ENCODE measurements around the gene NPFF.

NPFF gene

DNA sequence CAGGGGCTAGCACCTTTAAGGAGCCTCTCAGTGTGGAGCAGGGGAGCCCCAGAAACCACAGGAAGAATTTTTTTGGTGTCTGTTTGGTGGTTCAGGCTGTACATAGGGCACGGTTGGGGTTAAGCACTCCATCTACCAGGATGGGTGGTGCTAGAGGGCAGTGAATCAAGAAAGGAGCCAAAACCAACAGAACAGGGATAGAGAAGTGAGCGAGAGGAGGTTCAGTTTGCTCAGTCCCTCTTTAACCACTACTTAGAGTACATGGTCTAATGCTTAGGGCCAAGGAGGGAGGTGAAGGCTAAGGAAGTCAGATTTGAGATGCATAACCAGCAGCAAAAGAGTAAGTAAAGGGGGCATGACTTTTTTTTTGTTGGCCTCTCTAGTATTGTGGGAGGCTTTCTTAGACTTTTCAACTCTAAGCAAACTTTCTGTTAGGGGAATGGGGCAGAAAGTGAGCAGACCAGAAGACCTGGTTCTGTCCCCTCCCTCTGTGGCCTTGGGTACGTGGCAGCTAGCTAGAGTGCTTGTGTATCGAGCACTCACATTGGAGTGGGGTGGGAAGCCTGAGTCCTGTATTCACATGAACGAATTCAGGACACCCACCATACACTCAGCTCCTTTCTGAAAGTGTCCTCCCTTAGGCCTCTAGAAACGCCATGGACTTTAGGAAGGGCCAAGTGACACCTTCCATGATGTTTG is 6.6 kb upstream of the NPFF start:
- no peak for DNase-seq (ENCODE audit: low read depth)

DNA sequence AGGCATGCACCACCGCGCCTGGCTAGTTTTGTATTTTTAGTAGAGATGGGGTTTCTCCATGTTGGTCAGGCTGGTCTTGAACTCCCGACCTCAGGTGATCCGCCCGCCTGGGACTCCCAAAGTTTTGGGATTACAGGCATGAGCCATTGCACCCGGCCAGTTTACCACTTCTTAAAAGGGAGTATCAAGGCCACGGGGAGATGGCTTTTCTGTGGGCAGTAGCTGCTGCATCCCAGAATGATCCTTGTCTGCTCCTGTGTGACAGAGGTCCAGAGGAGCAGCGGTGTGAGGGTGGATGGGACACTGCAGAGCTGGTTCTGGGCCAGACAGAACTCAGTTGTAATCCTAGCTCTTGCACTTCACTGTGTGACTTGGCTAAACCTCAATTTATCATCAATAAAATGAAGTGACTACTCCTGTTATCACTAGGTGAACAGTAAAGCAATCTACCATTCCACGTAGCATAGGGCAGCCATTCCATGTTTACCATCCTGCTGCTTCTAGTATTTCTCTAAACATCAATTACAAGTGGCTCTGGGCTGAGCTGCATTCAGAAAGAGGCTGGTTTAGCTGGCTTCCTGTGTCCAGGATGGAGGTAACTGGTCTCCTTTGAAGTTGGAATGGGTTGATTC is 3.0 kb upstream of the NPFF start:
- no peak for DNase-seq (ENCODE audit: low read depth)

DNA sequence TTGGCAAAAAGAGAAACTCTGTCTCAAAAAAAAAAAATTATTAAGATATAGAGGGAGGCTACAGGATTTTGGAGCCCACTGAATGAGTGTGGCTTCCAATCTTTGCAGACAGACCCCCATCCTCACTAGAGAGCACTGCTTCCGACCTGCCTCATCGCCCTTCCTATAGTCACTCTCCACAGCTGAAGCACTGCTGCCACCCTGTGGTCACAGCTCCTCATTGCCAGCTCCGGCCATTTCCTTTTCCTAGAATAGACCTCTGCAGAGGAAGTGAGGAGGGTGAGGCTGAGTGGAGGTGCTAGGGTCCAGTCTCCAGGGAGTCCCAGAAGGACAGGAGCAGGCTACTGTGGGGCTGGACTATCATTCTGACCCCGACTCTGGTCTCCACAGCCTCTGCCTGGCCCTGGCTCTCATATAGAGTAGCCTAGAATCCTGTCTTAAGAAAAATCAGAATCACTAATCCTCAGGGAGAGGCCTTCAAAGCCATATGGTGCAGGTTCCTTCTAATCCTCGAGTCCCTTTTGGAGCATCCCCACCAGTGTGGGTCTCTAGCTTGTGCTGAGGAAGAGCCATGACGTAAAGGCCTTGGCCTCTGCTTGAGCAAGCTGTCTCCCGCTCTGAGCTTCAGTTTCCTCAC is 1.4 kb upstream of the NPFF start:
- DNase-seq (ENCODE audit: low read depth): peak; percentile 55

DNA sequence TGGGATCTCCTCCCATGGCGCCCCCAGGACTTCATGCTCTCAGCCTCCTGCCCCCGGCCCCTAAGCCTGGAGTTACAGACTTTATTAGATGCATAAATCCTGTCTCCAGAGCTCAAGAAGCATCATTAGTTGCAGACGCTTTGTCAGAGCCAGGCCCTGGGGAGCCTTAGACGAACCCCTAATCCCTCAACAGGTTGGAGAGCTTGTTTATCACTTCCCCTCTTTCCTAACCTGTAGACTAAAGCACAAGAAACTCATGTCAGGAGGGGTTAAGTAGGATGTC is 260 bp upstream of the NPFF start:
- no peak for DNase-seq (ENCODE audit: low read depth)

DNA sequence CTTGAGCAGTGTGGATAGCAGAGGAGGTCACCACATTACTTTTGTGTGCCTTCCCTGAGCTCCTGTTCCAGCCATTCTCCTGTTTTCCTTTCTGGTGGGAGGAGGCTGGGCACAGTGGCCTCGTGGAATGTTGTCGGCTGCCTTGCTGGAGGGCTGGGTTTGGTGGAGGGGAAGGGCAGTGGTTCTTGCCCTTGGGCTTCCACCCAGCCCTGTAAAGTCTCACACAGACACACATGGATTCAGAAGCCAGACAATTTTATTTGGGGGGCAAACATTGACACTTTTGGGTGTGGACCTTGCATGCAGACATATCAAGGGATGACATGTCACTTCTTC is 866 bp downstream of the NPFF start:
- DNase-seq (ENCODE audit: low read depth): no peak

DNA sequence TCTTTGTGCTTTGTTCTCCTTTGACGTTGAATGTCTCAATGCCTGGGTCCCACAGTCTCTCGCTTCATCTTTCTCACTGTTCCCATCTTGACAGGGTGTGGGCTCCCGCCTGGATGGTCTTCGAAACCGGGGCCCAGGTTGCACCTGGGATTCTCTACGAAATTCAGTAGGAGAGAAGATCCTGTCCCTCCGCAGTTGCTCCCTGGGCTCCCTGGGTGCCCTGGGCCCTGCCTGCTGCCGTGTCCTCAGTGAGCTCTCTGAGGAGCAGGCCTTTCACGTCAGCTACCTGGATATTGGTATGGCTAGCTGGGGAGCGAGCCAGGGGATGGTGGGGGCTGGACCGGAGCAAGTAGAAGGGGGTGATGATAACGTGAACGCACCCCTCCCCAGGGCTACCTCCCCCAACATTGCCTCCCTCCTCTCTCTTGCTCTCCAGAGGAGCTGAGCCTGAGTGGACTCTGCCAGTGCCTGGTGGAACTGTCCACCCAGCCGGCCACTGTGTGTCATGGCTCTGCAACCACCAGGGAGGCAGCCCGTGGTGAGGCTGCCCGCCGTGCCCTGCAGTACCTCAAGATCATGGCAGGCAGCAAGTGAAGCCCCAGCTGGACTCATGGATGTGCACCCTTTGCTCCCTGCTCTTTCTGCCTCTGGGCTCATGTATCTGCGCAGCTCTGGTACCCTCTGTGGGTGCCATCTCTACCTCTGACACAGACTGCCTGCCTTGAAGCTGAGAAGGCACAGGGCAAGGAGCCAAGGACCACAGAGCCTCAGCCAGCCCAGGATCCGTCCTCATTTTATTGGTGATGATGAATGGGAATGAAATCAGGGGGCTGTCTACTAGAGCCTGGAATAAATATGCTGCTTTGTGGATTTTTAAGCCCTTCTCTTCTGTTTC is 1.5 kb downstream of the NPFF start:
- DNase-seq (ENCODE audit: low read depth): no peak

DNA sequence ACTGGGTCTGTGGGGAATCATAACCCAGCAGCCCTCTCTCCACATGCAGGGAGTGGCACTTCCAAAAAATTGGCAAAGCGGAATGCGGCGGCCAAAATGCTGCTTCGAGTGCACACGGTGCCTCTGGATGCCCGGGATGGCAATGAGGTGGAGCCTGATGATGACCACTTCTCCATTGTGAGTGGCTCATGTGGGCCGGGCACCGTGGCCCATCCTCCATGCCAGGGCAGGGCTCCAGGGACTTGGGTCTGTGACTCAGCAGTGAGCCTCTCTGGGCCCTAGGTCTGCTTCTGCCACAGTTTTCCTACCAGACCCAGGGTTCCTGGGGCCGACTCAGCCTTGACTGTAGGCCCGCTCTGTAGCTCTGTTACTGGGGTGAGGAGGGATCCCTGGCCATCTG is 2.2 kb downstream of the NPFF start:
- no peak for DNase-seq (ENCODE audit: low read depth)

DNA sequence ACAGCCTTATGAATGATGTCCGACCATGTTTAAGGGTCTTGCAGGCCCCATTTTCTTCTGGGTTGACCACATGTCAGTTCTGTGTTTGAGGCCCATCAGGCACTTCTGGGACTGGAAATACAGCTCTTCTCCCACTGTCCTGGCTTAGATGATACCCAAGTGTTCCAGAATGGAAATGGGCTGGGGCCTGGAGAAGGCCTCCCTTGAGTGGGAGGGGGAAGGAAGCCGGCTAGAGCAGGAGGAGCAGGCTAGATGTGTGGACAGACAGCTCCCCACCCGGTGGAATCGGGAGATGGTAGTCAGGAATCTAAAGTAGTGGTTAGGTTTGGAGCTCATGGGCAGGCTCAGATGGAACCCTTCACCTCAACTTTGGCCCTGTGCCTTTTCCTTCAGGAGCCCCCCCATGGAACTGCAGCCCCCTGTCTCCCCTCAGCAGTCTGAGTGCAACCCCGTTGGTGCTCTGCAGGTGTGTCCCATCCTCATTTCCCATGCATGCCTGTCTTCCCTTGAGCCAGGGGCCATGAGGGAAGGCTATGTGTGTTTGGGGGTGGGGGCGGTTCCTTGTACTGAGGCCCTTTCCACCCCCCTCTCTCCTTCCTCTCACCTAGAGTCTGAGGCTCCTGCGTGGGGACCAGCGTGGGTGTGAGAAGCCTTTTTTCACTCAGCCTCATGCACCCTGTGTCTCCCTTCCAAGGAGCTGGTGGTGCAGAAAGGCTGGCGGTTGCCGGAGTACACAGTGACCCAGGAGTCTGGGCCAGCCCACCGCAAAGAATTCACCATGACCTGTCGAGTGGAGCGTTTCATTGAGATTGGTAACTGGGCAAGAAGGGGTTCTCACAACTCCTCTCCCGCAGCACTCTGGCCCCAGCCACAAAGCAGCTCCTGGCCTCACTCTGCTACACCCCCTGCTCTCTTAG is 3.0 kb downstream of the NPFF start:
- no peak for DNase-seq (ENCODE audit: low read depth)

DNA sequence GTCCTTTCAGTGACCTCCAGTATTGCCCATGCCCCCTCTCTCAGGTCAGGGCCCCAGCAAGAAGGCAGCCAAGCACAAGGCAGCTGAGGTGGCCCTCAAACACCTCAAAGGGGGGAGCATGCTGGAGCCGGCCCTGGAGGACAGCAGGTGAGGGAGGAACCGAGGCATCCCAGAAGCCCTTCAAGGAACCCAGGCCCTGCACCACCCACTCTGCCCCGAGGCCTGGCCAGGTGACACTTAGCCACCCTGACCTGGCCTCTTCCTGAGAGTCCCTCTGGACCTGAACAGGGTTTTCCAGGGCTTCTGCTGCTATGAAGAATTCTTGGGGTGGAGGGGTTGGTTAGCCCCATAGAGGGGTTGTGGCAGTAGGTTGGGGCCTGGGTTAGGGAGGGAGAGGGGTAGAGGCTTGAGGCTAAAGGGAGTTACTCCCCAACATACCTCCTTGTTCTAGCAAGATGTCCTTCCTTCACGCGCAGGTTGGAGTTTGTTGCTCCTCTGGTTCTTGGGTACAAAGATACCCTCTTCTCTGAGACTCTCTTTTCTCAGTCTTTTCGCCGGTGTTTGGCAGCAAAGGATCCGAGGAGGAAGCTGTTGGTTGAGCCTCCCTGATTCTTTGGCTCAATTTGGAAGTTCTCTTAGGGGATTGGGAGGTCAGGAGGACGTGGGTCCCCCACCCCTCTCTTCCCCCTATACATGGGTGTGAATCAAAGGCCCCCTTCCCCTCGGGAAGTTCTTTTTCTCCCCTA is 4.1 kb downstream of the NPFF start:
- DNase-seq (ENCODE audit: low read depth): no peak

DNA sequence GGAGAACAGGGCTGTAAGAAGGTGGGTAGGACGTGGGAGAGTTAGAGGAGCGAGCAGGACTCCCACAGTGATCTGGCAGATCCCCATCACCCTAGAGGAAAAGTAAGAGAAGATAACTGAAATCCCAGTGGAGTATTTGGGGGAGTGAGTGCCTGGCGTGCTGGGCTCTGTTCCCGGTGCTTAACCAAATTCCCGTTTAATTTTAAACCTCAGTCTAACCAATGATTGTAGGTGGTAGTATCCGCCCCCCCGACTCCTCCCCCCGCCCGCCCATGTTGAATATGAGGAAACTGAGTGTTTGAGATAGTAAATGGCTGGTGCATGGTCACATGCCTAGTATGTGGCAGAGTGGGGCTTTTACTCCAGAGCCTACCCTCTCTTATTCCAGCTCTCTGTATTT is 5.0 kb downstream of the NPFF start:
- no peak for DNase-seq (ENCODE audit: low read depth)

DNA sequence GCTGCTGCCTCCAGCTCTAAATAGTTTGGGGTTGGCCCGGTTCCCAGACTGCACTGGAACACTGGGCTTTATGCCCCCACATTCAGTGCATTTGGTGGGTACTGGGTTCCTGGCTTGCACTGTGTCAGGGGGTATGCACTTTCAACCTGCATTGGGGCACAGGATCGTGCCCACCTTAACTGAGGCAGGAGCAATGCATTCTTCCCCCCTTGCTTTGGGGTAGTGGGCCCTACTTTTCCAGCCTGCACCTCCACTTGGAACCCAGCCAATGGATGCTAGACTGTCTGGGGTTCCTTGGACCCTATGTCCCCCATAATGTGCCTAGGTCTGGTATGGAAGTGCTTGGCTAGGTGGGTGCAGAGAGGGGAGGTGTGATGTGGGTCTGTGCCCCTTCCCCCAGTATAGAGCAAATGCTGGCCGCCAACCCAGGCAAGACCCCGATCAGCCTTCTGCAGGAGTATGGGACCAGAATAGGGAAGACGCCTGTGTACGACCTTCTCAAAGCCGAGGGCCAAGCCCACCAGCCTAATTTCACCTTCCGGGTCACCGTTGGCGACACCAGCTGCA is 5.6 kb downstream of the NPFF start:
- no peak for DNase-seq (ENCODE audit: low read depth)

DNA sequence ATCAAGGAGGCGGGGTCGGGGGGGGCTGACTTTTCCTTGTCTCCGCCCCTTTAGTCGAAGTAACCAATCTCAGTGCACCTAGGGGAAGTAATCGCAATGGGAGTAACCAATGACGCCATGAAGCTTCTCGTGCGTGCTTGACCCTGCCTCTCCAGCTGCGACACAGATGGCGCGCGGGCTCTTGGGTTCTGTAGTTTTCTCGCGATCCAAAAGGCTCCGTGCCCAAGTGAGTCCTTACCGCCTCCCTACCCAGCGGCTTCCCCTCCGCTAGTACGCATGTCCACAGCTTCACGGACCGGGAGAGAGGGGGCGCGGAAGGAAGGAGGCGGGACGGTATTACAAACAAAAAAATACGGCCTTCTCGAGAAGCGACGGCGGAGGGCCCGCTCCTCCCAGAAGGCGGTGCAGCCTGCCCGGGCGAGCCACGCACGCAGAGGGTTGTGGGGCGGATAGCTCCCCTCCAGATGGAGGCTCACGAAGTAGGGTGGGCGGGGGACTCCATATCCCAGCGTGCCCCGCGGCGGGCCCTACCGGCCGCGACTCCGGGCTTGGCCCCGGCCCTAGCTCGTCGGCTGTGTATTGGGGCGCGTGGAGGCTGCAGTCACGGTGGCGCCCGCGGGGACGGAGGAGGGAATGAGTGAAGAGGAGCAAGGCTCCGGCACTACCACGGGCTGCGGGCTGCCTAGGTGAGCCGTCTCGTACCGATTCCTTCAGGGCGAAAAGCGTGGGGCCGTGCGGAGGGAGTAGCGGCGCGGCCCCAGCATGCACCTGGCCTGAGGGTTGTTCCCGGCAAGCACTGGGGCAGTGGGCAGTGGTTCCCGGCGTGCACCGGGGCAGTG is 6.3 kb downstream of the NPFF start, which contains the start of gene TARBP2:
TARBP2 (plus strand) TSS at position 508 of the 839 bp plus-strand sequence; CDS start at position 634, 126 bp downstream.
- peak; percentile 100 for DNase-seq (ENCODE audit: low read depth)

DNA sequence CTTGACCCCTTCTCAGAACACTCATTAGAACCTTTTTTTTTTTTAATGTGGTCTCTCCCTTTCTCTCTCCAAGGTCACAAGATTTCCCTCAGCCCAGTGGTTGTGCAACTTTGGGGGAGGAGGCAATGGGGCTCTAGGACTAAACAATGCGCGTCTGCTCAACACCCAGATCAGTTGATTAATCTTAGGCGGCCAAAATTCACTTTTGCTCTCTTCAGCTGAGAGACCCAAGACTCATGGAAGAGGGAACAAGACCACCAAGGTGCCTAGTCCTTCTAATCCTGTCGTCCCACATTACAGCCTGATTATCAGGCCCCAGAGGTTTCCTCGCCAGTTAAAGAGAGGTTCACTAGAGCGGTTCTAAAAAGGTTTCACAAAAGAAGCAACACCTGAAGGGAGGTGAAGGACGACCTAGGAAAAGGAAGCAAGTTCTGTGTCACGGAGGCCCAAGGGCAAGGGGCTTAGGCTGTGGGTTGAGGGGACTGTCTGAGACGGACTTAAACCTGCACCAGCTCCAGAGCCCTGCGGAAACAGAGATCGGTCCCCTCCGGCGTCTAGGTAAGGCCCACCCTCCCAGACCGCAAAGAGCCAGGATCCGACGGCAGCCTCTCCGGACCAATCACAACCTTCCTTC is 7.0 kb downstream of the NPFF start:
- peak; percentile 76 for DNase-seq (ENCODE audit: low read depth)

DNA sequence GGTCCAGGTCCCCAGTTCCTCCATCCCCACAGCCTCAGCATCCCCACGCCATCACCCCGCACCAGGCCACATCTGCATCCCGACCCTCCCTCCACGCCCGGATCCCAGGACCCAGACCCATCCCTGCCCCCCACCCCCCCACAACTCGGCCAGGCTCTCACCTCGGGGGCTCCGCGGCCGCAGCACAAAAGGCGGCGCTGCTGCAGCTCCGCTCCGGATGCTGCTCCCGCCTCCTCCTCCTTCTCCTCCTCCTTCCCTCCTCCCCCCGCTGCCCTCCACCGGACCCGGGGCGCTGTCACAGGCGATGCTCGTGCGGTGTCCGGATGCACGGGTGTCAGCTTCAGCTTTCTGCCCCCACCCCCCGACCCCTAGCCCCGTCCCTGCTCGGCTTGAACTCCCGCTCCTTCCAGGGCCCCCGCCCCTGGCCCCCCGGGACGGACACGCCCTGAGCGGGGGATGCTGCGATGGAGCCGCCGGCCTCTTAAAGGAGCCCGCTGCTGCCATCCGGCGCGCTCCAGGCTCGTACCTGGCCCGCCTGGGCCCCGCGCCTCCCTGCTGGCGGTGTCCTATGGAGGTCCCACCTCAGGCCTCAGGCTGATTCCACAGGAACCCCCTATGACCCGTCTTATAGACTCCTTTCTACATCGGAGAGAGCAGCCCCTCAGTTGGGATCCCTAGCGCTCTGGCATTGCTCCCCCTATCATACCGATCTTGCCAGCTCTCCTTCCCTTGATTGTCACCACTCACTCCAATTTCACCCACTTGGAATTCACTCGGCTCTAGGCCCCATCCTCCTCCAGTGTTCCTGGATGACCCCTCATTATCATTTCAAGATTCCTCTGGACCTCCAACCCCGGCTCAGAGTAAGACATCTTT is 7.8 kb downstream of the NPFF start, which contains the start of gene MAP3K12:
MAP3K12 (minus strand) TSS at position 193 of the 876 bp plus-strand sequence. CDS start 12,067 bp downstream, outside the sequence.
- peak; percentile 55 for DNase-seq (ENCODE audit: low read depth)

DNA sequence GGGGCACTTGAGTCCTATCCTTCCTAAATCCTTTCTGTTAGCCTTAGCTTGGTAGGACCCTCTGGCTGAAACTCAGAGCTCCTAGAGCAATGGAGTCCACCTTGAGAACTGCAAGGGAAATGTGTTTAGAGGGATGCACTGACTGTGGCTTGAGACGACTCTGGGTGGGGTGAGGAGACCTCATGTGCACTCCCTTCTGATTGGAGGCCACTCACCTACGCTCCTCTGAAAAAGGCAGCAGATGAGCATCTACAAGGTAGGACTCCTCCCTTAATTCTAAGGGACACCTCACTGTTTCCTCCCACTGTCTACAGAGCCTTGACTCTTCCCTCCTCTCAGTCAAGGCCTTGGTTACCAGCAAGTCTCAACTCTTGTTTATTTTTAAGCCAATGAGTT is 9.1 kb downstream of the NPFF start:
- no peak for DNase-seq (ENCODE audit: low read depth)

DNA sequence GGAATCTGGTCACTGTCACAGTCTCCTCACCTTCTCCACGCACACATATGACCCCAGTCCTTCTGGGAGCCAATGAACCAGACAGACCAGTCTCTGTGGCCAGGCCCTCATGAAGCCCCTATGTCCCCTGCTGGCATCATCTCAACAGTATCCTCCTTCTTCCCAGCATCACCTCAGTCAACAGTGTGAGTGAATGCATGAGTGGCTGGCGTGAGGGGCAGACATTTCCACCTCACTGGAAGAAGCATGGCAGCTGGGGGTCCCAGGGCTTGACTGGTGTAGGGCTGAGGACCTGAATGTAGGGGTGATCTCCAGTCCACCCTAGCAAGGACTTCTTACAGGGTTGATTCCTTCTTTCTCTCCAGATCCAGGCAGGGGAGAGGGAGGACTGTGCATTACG is 9.8 kb downstream of the NPFF start:
- no peak for DNase-seq (ENCODE audit: low read depth)

DNA sequence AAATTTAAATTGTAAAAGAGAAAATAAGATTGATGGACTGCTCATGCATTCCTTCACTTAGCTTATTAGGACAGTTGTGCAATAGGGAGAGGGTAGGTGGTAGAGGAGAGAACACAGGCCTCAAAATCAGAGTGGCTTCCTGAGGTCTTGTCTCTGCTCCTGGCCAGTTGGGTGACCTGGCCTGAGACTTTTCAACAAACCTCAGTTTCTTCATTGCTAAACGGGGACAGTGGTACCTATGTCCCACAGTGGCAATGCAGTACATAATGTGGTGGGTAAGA is 10.6 kb downstream of the NPFF start:
- DNase-seq (ENCODE audit: low read depth): no peak
